HFFc6 (cell line): ENCODE data around the gene DNER. TPM values are rescaled to one million over a fixed set of nuclear protein-coding genes. Genes with fewer than 3 reads are reported as not detected.

ENCODE experiments used
- DNase-seq: peaks from one replicate; pipeline ENCODE4 v3.0.0-alpha.2; 2018
- H3K27ac Mint-ChIP-seq: 2 replicates; pipeline ENCODE4 v1.8.0; 2020; ENCODE audit warnings: mild to moderate bottlenecking, mixed read lengths
- H3K27me3 Mint-ChIP-seq: 2 replicates; pipeline ENCODE4 v1.8.0; 2021; ENCODE audit warnings: mild to moderate bottlenecking, moderate library complexity, mixed read lengths; ENCODE audit not compliant: insufficient read depth
- H3K36me3 Mint-ChIP-seq: 2 replicates; pipeline ENCODE4 v1.8.0; 2021; ENCODE audit warnings: low read depth, mixed read lengths
- H3K4me1 Mint-ChIP-seq: 2 replicates; pipeline ENCODE4 v1.8.0; 2020; ENCODE audit warnings: low read depth, mixed read lengths
- H3K4me3 Mint-ChIP-seq: 2 replicates; pipeline ENCODE4 v1.8.0; 2020; ENCODE audit warnings: mild to moderate bottlenecking, moderate library complexity, mixed read lengths
- H3K9me3 Mint-ChIP-seq: 2 replicates; pipeline ENCODE4 v1.8.0; 2020; ENCODE audit warnings: mild to moderate bottlenecking, mixed read lengths
- CTCF ChIP-seq: fragments of 200-600 bp; sonication (generic); IDR thresholded peaks from 2 replicates; pipeline ENCODE4 v1.5.0; 2021; ENCODE audit warnings: antibody characterized with exemption, mild to moderate bottlenecking
- total RNA-seq, 6 experiments: library from RNA; stranded (reverse); fragmentation: NEBNext Ultra II Directional; extraction: Animal tissue kit (Norgen Biotek cat#: 25700); gene quantifications; 2 replicates in 1 of 6; 3 replicates in 5 of 6; pipeline ENCODE4 v1.2.3, GENCODE V29; 2021

DNER gene
- total RNA-seq, 6 experiments from 2014 or later = 0.07 to 3.8 (median 2.7) TPM

- no peak overlapping the region for H3K4me3 Mint-ChIP-seq
- no peak for DNase-seq
- no peaks in the 10 kb centered on the region for H3K9me3 Mint-ChIP-seq
- no peak for TF ChIP-seq CTCF
- no peaks in the 10 kb centered on the region; the same call in none of the 2 replicates for H3K27me3 Mint-ChIP-seq
- H3K27ac Mint-ChIP-seq = no peak overlapping the region
- H3K36me3 Mint-ChIP-seq = no peaks in the 10 kb centered on the region
- no peaks in the 10 kb centered on the region for H3K4me1 Mint-ChIP-seq
Measured at GRCh38 chr2:229642371-229642770, 72.0 kb downstream of the DNER start.

GRCh38 chr2:229641676-229642075 lies 72.7 kb downstream of the DNER start:
- H3K36me3 Mint-ChIP-seq = no peaks in the 10 kb centered on the region
- H3K9me3 Mint-ChIP-seq = no peaks in the 10 kb centered on the region
- H3K4me1 Mint-ChIP-seq = no peaks in the 10 kb centered on the region
- no peak overlapping the region for H3K27ac Mint-ChIP-seq
- peaks cover 2% of the 10 kb centered on the region for H3K27me3 Mint-ChIP-seq
- peak; percentile 43; the same call in 1 of the 2 replicates for TF ChIP-seq CTCF
- no peak overlapping the region for H3K4me3 Mint-ChIP-seq
- DNase-seq = no peak

GRCh38 chr2:229640636-229641035 lies 73.7 kb downstream of the DNER start:
- H3K27ac Mint-ChIP-seq = no peak overlapping the region
- peaks cover 5% of the 10 kb centered on the region for H3K27me3 Mint-ChIP-seq
- DNase-seq = no peak
- H3K36me3 Mint-ChIP-seq = no peaks in the 10 kb centered on the region
- no peaks in the 10 kb centered on the region for H3K4me1 Mint-ChIP-seq
- no peaks in the 10 kb centered on the region for H3K9me3 Mint-ChIP-seq
- H3K4me3 Mint-ChIP-seq = no peak overlapping the region
- no peak for TF ChIP-seq CTCF

GRCh38 chr2:229636571-229636970 lies 77.8 kb downstream of the DNER start:
- Mint-ChIP-seq H3K36me3 (no peaks in the 10 kb centered on the region), H3K9me3 (no peaks in the 10 kb centered on the region), H3K27me3 (peaks cover 12% of the 10 kb centered on the region), H3K4me3 (no peak overlapping the region), H3K27ac (no peak overlapping the region), H3K4me1 (no peaks in the 10 kb centered on the region)
- TF ChIP-seq CTCF = no peak
- DNase-seq = no peak

GRCh38 chr2:229635371-229635680 lies 79.0 kb downstream of the DNER start:
- H3K9me3 Mint-ChIP-seq = no peaks in the 10 kb centered on the region
- no peak overlapping the region for H3K4me3 Mint-ChIP-seq
- H3K27me3 Mint-ChIP-seq = peaks cover 12% of the 10 kb centered on the region
- no peaks in the 10 kb centered on the region for H3K36me3 Mint-ChIP-seq
- no peak for TF ChIP-seq CTCF
- no peaks in the 10 kb centered on the region for H3K4me1 Mint-ChIP-seq
- DNase-seq = no peak
- no peak overlapping the region for H3K27ac Mint-ChIP-seq
